Measurements from ENCODE around the gene CLTCL1.

Gene CLTCL1

DNA sequence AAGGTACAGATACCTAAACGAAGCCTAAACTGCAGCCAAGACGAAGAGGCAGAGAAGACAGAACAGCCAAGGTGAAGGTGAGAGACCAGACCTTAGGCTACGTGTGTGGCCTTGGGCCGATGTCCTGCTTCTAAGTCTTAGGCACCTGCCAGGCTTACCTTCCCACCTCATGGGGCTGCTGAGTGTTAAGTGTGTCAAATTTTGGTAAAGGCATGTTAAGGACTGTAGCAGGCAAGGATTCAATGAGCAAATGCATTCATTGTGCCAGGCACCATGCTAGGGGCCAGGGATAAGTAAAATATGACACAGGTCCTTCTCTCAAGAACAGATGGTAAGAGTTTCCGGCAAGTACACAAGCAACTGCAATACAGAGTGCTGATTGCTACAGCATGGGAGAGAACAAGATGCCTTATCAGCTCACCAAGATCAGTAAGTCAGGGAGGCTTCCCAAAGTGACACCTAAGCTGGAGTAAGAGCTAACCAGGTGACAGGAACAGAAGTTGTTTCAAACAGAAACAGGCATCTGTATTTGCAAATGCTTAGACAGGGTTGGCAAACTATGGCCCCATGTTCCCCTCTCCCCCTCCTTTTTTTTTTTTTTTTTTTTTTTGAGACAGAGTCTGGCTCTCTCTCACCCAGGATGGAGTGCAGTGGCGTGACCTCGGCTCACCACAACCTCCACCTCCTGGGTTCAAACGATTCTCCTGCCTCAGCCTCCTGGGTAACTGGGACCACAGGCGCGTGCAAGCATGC lies 46.7 kb downstream of the CLTCL1 start:
- DNase-seq = no peak

- DNase-seq = no peak
Observed at GRCh38 chr22:19242699-19243098, 48.8 kb downstream of the CLTCL1 start.

DNA sequence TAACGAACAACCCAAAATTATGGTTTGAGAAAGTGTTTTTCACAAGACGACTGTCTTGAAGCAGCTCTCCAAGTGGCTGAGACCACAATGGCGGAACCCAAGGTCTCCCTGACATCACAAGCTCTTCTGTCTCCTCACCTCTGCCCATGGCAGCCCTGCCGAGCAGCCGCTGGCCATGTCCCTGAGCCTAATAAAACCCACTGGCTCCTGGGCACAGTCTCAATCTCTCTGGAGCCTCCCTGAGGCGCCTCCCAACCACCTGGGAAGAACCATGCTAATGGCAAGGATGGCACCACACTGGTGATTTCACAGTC lies 50.0 kb downstream of the CLTCL1 start:
- no peak for DNase-seq

DNA sequence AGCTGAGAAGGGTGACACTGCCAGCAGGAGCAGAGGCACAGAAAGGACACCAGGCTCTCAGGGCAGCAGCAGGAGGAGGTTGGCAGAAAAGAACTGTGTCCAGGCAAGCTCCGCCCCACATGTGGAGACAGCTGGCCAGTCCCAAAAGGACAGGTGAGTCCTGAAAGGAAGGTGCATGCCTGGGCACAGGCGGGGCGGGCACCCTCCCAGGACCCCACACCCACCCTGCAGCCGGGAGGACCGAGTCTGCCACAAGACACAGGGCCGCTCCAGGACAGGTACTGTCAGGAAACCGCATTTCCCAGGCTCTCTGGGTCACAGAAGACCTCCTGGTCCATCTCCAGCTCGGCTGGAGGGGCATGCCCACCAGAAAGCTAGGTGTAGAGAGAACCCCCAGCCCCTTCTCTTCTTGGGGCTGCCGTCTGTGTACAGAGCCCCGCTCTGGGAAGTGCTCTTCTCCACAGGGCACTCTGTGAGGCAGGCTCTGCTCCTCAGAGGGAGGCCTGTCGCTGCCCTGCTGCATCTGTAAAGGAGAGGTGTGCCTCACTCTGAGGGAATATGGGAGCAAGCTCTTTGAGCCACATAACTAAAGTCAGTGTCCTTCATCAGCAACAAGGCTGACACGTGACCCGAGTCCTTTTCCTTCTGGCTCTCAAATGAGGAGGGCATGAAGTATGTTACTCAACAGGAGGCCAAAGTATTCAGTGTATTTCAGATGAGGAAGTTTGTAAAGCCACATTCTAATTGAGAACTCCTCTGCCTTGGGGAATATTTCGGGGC lies 50.5 kb downstream of the CLTCL1 start:
- no peak for DNase-seq

- peak in 12 of 14 donors; percentile 4 to 81 (median 40) for DNase-seq
Observed at GRCh38 chr22:19239464-19239863, 52.1 kb downstream of the CLTCL1 start.

GRCh38 chr22:19238900-19239299 lies 52.6 kb downstream of the CLTCL1 start:
- no peak for DNase-seq

- no peak for DNase-seq
Observed at GRCh38 chr22:19235874-19236273, 55.6 kb downstream of the CLTCL1 start.

DNA sequence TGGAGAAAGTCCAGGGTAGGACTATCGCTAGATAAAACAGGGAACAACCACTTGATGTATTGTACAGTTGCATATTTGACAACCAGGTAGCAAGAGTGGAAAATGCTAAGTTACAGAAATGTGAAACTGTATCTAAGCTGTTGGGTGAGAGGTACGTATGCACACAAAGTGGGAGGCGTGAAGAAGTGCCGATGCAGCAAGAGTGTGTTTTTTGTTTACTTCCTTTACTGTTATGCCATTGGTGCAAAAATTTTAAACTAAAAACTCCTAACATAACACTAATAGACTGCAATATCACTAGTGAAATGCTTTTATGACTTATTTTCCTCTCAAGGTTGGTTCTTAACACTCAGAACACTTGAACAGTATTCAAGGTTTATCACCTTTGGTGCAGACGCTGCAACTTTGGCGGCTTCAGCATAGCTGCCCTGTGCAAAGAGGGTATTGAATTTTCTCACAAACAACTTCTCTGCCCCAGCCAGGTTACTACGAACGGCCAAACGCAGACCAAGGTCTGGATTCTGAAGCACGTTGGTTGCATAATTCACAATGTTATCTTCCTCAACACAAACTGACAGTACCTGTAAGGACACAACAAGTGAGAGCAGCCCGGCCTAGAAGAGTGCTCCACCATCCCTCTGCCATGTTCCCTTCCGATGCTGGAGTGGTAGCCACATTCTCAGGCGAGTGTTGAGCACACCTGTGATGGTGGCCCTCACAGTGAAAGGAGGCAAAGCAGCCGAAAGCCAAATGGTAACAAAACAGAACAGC lies 57.2 kb downstream of the CLTCL1 start:
- no peak for DNase-seq

- DNase-seq = no peak
Observed at GRCh38 chr22:19233189-19233661, 58.3 kb downstream of the CLTCL1 start.

DNA sequence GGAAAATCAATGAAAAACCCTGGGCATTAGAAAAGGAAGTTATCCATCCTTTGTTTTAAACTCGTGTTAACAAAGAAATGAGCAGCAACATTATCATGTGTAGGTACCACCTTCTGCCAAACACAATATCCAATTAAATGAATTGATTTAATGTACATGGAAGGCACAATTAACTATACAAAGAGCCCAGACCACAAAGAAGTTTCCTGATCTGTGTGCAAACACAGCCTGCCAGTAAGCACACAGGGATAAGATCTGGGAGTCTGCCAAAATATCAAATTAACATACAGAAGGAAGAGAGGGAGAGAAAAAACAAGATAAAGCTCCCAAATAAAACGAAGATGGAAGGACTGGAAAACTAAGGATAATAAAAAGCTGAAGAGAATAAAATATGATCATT lies 58.9 kb downstream of the CLTCL1 start:
- DNase-seq = no peak

DNA sequence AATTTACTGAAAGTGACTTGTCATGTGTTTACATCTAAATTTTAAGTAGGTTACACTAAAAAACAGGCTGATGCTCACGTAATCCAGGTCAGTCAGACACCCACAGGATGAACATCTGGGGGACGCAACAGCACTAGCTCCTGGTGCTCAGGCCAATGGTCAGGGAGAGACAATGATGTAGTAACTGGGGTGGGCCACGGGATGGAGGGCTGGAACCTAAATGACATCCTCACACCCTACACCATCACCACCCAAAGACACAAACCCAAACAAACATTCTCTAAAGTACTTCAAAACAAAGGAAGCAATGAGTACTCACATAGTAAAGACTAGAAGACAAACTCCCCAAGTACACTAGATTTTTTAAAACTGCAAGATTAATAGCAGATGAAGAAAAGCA lies 59.5 kb downstream of the CLTCL1 start:
- DNase-seq = no peak

GRCh38 chr22:19229600-19229999 lies 61.9 kb downstream of the CLTCL1 start:
- no peak for DNase-seq

DNA sequence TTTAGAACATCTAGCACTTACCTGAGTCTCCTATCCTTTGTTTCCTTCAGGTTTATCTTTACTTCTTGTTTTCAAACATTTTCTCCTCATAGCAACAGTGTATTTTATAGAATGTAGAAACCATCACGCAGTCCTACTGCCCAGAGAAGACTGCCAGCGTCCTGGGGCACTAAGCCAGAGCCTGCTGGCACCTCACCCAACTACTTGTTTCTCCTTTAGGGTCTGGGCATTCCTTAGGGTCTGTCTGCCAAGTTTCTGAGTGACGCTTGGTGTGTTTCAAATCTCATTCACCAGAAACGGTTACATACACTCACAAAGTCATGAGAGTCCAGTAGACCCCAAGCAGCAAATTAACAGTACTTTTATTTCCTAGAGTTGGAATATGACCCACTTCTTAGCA lies 63.3 kb downstream of the CLTCL1 start:
- peak in 3 of 14 donors; percentile 3 to 11 (median 8) for DNase-seq

DNA sequence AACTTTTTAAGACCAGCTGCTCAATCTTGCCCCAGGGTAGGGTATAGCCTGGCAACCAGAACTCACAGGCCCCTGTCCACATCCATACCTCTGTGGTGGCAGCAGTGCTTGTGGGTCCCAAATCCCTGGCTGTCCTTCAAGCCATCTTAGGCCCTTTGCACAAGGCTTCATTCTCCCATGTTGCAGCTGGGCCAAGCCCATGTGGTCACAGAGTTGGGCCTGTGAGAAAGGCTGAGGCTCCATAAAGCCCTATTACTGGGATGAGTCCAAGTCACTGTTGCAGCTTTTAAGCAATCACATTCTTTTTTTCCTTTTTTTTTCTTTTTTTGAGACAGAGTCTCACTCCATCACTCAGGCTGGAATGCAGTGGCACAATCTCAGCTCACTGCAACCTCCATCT lies 65.1 kb downstream of the CLTCL1 start:
- no peak for DNase-seq

GRCh38 chr22:19225560-19225959 lies 66.0 kb downstream of the CLTCL1 start:
- no peak for DNase-seq

DNA sequence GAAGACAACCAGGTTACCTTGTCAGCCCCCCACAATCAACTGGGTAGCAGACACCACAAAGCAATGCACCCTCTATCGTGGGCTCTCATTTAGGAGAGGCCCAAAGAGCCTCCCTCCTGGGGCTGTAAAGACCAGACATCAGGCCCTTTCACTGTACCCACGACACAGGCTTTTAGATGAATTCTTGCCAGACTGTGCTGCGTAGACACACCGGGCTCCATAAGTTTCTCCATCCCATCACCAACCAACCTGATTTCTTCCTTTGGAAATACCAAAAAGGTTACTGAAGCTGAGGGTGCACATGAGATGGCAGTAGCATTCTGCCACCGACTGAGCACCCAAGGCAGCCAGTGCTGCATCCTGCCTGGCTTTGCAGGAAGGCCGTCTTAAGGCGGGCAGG lies 66.5 kb downstream of the CLTCL1 start:
- DNase-seq = no peak

DNA sequence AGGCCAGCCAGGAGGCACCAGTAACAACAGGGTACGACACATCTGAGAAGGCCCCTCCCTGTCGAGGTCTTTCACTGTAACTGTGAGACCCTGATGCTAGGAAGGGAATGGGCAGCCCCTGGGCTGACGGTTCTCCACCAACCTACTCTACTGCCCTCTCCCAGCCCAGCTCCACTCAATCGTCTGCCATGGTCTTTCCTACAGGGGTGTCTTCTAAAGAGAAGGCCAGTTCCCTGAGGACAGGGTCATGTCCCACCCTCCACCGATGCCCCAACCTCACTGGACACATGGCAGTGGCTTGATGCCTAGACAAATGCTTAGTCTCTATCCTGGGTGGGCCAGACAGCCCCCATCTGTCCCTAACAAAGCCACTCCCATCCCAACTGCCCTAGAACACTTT lies 67.0 kb downstream of the CLTCL1 start:
- DNase-seq = no peak

DNA sequence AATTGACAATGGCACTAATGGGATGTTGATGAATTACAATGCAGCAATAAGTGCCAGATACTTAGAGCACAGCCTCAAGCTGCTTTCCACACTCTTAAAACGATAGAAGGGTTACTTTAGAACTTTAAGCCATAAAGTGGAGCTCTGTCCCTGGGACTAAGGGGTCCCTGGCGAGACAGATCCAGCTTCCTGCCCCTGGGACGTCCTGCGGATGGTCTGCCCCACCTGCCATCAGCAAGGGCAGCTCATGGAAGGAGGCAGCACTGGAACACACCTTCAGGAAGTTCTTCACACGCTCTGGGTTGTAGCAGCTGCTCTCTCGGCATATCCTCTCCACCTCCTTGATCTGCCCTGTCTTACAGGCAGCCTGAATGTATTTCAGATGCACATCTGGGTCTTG lies 67.9 kb downstream of the CLTCL1 start:
- no peak for DNase-seq

DNA sequence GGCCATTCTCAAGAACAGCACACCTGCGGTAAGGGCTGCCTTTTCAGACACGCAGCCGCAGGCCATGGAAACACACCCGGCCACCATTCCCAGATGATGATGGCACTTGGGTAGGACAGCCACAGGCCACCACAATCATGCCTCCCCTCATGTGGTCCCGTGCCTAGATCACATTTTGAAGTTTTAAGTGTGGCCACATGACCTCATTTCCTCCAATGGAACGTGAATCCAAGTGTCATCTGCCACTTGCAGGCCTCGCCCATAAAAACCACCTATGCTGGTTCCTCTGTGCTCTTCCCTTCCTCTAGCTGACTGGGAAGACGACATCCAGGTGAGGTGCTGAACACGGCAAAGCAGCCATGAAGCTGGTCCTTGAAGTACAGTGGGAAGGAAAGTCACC lies 68.4 kb downstream of the CLTCL1 start:
- no peak for DNase-seq

DNA sequence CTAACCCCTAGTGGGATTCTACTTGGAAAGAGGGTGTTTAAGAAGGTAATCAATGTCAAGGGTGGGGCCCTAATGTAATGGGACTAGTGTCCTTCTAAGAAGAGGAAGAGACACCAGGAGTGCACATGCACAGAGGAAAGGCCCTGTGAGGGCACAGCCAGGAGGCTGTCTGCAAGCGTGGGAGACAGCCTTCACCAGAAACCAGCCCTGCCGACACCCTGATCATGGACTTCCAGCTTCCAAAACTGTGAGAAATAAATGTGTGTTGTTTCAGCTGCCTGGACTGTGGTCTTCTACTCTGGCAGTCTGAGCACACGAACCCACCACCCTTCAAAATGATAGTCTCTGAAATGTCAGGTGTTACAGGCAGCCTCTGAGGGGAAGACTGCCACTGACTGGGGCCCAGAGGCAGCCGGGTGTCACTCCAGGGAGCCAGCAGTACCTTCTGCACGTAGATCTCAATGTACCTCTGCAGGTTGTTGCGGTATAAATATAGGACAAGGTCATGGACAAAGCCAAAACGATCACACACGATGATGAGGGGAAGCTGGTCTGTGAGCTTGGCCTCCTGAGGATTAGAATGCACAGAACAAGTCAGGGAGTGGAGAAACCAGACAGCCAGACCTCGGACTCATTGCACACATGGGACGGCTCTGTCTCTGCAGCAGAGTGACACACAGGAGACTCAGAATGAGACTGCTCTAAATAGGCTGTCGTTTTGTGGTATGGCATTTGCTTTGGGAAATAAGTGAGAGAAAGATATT lies 69.1 kb downstream of the CLTCL1 start:
- no peak for DNase-seq

DNA sequence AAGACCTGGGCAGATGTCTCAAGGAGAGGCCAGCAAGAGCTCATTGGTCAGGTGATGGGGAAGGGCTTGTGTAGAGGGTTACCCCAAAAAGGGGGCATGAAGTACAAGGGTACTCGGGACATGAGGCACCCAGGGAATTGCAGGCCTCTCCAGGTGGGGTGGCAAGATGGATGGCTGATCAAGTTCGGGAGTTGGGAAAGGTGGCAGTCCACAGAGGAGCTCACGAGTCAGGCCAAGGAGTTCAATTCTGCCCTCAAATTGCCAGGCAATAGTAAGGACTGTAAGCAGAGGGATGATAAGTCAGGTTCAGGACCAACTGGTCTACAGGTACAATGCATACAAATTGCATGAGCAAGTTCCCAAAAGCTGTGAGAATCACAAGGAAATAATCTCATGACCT lies 70.7 kb downstream of the CLTCL1 start:
- DNase-seq = no peak

- no peak for DNase-seq
Observed at GRCh38 chr22:19218541-19219233, 72.8 kb downstream of the CLTCL1 start.
